ENCODE results near the gene GPC5. TPM values are rescaled to one million over a fixed set of nuclear protein-coding genes. Genes with fewer than 3 reads are reported as not detected.

GPC5 gene
- total and polyA plus RNA-seq, 11 donors = 0.14 to 2.9 (median 0.84) TPM; not detected in 1

- H3K27me3 ChIP-seq = no peaks in the 10 kb centered on the region
- 63 to 77% (median 67%) methylated on average over 1 of the region's 1 CpG for WGBS, 4 donors
- no peaks in the 10 kb centered on the region for H3K36me3 ChIP-seq
- no peaks in the 10 kb centered on the region for H3K4me1 ChIP-seq
- H3K4me3 ChIP-seq = no peak overlapping the region
- no peak overlapping the region for H3K27ac ChIP-seq
- H3K9me3 ChIP-seq = peaks cover 0 to 3% (median 0%) of the 10 kb centered on the region in 12 donors
- intact Hi-C loops (cut with DNase I) = no loop called here
- TF ChIP-seq POLR2A (IDR thresholded peaks at IDR 0.05) (no peak), CTCF (IDR thresholded peaks at IDR 0.05) (no peak)
- DNase-seq (no peak), ATAC-seq (no peak)
These were observed 509.0 kb downstream of the GPC5 start for GRCh38 chr13:91907398-91907797.

GRCh38 chr13:91909617-91910016, 511.2 kb downstream of the GPC5 start:
- no peak for ATAC-seq
- no peaks in the 10 kb centered on the region for H3K4me1 ChIP-seq
- H3K9me3 ChIP-seq = no peaks in the 10 kb centered on the region
- no peak for DNase-seq
- intact Hi-C loops (cut with DNase I) = no loop called here
- no peak for TF ChIP-seq POLR2A (IDR thresholded peaks at IDR 0.05)
- TF ChIP-seq CTCF (IDR thresholded peaks at IDR 0.05) = no peak
- no peaks in the 10 kb centered on the region for H3K36me3 ChIP-seq
- no peaks in the 10 kb centered on the region for H3K27me3 ChIP-seq
- no peak overlapping the region for H3K27ac ChIP-seq
- H3K4me3 ChIP-seq = no peak overlapping the region
- WGBS, 4 donors = 64 to 78% (median 74%) methylated on average over 2 of the region's 2 CpGs

- H3K27me3 ChIP-seq = no peaks in the 10 kb centered on the region
- no peak overlapping the region for H3K4me3 ChIP-seq
- intact Hi-C loops (cut with DNase I) = no loop called here
- H3K36me3 ChIP-seq = no peaks in the 10 kb centered on the region
- no peaks in the 10 kb centered on the region for H3K4me1 ChIP-seq
- no peak for TF ChIP-seq CTCF (IDR thresholded peaks at IDR 0.05)
- no peak for TF ChIP-seq POLR2A (IDR thresholded peaks at IDR 0.05)
- H3K9me3 ChIP-seq = no peaks in the 10 kb centered on the region
- no peak overlapping the region for H3K27ac ChIP-seq
- DNase-seq = no peak
- 66 to 78% (median 72%) methylated on average over 6 of the region's 6 CpGs for WGBS, 4 donors
- no peak for ATAC-seq
These were observed 524.7 kb downstream of the GPC5 start for GRCh38 chr13:91922969-91923592.

- no peak for TF ChIP-seq CTCF (IDR thresholded peaks at IDR 0.05)
- no peak for TF ChIP-seq POLR2A (IDR thresholded peaks at IDR 0.05)
- H3K36me3 ChIP-seq = no peaks in the 10 kb centered on the region
- no peak overlapping the region for H3K27ac ChIP-seq
- no peaks in the 10 kb centered on the region for H3K27me3 ChIP-seq
- H3K9me3 ChIP-seq = no peaks in the 10 kb centered on the region
- DNase-seq = no peak
- H3K4me1 ChIP-seq = no peaks in the 10 kb centered on the region
- no peak for ATAC-seq
- 72 to 92% (median 77%) methylated on average over 1 of the region's 1 CpG for WGBS, 4 donors
- H3K4me3 ChIP-seq = no peak overlapping the region
- intact Hi-C loops (cut with DNase I) = no loop called here
These were observed 532.3 kb downstream of the GPC5 start for GRCh38 chr13:91930687-91931086.
